Measurements from ENCODE around the gene NRL.

- peak in 2 of 4 experiments; percentile 16 to 23 for TF ChIP-seq CTCF (IDR thresholded peaks at IDR 0.05)
- TF ChIP-seq POLR2A (IDR thresholded peaks at IDR 0.05), result peak; percentile 78
Observed at GRCh38 chr14:24135834-24136683, 21.3 kb upstream of the NRL start, which contains the start of gene PSME1.
